Endothelial cell (in vitro differentiated cells): ENCODE measurements around the gene NKAIN2. TPM values are rescaled to one million over a fixed set of nuclear protein-coding genes. Genes with fewer than 3 reads are reported as not detected.

ENCODE experiments used
- DNase-seq: peaks from one replicate; pipeline ENCODE4 v3.0.0; 2021; ENCODE audit warnings: low spot score
- H3K27ac Mint-ChIP-seq: one replicate; pipeline ENCODE4 v1.8.0; 2021; ENCODE audit warnings: mixed read lengths, inconsistent platforms; ENCODE audit not compliant: unreplicated experiment
- H3K27me3 Mint-ChIP-seq: one replicate; pipeline ENCODE4 v1.8.0; 2021; ENCODE audit warnings: mild to moderate bottlenecking, moderate library complexity, mixed read lengths, inconsistent platforms; ENCODE audit not compliant: unreplicated experiment
- H3K36me3 Mint-ChIP-seq: one replicate; pipeline ENCODE4 v1.8.0; 2021; ENCODE audit warnings: mild to moderate bottlenecking, low read depth, mixed read lengths, inconsistent platforms; ENCODE audit not compliant: unreplicated experiment
- H3K4me1 Mint-ChIP-seq: one replicate; pipeline ENCODE4 v1.8.0; 2021; ENCODE audit warnings: mild to moderate bottlenecking, mixed read lengths, inconsistent platforms; ENCODE audit not compliant: unreplicated experiment
- H3K4me3 Mint-ChIP-seq: one replicate; pipeline ENCODE4 v1.8.0; 2021; ENCODE audit warnings: mild to moderate bottlenecking, mixed read lengths, inconsistent platforms; ENCODE audit not compliant: unreplicated experiment
- H3K9me3 Mint-ChIP-seq: one replicate; pipeline ENCODE4 v1.8.0; 2021; ENCODE audit warnings: mixed read lengths, inconsistent platforms; ENCODE audit not compliant: unreplicated experiment
- total RNA-seq: library from RNA; stranded (reverse); fragmentation: NEBNext Ultra II Directional; extraction: Animal tissue kit (Norgen Biotek cat#: 25700); gene quantifications from one replicate; pipeline ENCODE4 v1.2.1, GENCODE V29; 2021; ENCODE audit not compliant: unreplicated experiment
- TF ChIP-seq, protein P1 (sequence below): fragments of 200-600 bp; sonication (generic); IDR thresholded peaks from one replicate; pipeline ENCODE4 v1.5.0; 2021; ENCODE audit warnings: antibody characterized with exemption; ENCODE audit not compliant: unreplicated experiment

Gene NKAIN2
- total RNA-seq, 1 donor from 2014 or later = 9.5 TPM

DNA sequence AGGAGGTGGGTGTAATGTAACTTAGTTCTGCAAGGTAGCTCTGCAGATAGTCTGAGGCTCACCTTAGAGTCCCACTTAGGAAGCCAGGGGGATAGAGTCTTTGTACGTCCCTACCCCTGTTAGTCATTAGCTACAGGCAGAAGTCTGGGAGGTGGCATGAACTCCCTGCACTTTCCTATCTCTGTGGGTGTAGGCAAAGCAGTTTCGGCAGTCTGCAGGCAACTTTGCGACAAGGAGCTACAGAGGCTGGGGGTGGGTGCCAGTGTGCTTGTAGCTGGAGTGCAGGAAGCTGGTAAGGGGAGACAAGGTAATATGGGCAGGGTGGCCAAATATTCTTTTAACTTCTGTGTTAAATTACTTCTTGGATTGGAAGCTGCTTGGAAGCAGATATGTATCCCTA lies 45.7 kb downstream of the NKAIN2 start:
- peaks cover 3% of the 10 kb centered on the region for H3K36me3 Mint-ChIP-seq
- DNase-seq = no peak
- H3K9me3 Mint-ChIP-seq = no peaks in the 10 kb centered on the region
- H3K27ac Mint-ChIP-seq = no peak overlapping the region
- H3K4me1 Mint-ChIP-seq = peaks cover 6% of the 10 kb centered on the region
- no peak overlapping the region for H3K4me3 Mint-ChIP-seq
- H3K27me3 Mint-ChIP-seq = peaks cover 4% of the 10 kb centered on the region
- TF ChIP-seq, protein P1, sequence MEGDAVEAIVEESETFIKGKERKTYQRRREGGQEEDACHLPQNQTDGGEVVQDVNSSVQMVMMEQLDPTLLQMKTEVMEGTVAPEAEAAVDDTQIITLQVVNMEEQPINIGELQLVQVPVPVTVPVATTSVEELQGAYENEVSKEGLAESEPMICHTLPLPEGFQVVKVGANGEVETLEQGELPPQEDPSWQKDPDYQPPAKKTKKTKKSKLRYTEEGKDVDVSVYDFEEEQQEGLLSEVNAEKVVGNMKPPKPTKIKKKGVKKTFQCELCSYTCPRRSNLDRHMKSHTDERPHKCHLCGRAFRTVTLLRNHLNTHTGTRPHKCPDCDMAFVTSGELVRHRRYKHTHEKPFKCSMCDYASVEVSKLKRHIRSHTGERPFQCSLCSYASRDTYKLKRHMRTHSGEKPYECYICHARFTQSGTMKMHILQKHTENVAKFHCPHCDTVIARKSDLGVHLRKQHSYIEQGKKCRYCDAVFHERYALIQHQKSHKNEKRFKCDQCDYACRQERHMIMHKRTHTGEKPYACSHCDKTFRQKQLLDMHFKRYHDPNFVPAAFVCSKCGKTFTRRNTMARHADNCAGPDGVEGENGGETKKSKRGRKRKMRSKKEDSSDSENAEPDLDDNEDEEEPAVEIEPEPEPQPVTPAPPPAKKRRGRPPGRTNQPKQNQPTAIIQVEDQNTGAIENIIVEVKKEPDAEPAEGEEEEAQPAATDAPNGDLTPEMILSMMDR = no peak

DNA sequence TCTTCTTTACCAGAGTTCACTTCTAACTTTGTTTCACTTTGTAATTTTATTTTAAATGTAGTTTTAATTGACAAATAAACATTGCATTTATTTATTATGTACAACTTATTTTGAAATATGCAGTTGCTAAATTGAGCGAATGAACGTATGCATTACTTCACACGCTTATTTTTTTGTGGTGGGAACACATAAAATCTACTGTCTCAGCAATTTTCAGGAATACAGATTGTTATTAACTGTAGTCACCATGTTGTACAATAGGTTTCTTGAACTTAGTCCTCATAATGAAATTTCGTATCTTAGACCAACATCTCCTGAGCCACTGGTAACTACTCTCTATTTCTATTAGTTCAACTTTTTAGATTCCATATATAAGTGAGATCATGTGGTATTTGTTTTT lies 46.9 kb downstream of the NKAIN2 start:
- H3K9me3 Mint-ChIP-seq = no peaks in the 10 kb centered on the region
- H3K27ac Mint-ChIP-seq = no peak overlapping the region
- no peak for DNase-seq
- TF ChIP-seq, protein P1 = no peak
- no peak overlapping the region for H3K4me3 Mint-ChIP-seq
- H3K4me1 Mint-ChIP-seq = peaks cover 6% of the 10 kb centered on the region
- peaks cover 4% of the 10 kb centered on the region for H3K27me3 Mint-ChIP-seq
- H3K36me3 Mint-ChIP-seq = peaks cover 3% of the 10 kb centered on the region

GRCh38 chr6:123854201-123854600 lies 50.5 kb downstream of the NKAIN2 start:
- no peak overlapping the region for H3K27ac Mint-ChIP-seq
- no peak overlapping the region for H3K4me3 Mint-ChIP-seq
- peaks cover 5% of the 10 kb centered on the region for H3K27me3 Mint-ChIP-seq
- no peaks in the 10 kb centered on the region for H3K9me3 Mint-ChIP-seq
- no peaks in the 10 kb centered on the region for H3K36me3 Mint-ChIP-seq
- no peak for DNase-seq
- TF ChIP-seq, protein P1 = no peak
- peaks cover 4% of the 10 kb centered on the region for H3K4me1 Mint-ChIP-seq

DNA sequence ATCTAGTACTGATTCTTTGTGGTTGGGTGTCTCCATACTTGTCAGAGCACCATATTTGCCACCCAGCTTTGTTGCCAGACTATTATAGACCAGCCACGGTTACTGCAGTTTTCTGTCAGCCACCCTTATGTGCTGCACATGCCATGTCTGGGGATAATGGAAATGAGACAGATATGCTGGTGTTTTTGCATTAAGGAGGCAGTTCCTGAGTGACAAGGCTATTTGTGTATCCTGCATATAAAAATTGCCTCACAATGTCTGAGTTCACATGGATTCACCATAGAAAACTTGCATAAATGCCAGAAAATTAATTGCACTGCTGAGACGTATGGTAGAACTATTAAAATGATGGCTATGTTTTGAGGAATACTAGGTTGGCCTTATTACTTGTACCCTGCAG lies 51.8 kb downstream of the NKAIN2 start:
- Mint-ChIP-seq H3K9me3 (no peaks in the 10 kb centered on the region), H3K27me3 (peaks cover 2% of the 10 kb centered on the region), H3K4me1 (no peaks in the 10 kb centered on the region), H3K27ac (no peak overlapping the region), H3K36me3 (no peaks in the 10 kb centered on the region), H3K4me3 (no peak overlapping the region)
- no peak for DNase-seq
- TF ChIP-seq, protein P1 = no peak

DNA sequence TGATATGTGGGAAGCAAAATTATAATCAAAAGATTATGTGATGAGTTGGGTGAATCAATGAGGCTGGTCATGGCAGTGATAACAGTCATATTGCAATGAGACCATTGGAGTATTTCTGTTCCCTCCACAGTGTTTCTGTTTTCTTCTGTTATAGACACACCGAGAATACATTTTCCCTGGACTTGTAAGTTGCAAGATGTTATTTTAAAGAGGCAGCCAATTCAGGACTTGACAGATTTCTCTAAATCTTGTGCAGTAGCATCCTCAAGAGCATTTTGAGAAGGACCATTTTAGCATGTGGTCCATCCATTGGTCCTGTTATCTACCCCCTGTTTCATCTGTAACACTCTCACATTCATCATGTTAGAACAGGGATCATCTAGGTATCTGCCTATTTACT lies 55.6 kb downstream of the NKAIN2 start:
- Mint-ChIP-seq H3K27me3 (peaks cover 5% of the 10 kb centered on the region), H3K9me3 (no peaks in the 10 kb centered on the region), H3K36me3 (no peaks in the 10 kb centered on the region), H3K4me3 (no peak overlapping the region), H3K4me1 (peaks cover 6% of the 10 kb centered on the region), H3K27ac (no peak overlapping the region)
- TF ChIP-seq, protein P1 = no peak
- DNase-seq = no peak
